Neural cell (in vitro differentiated cells): Measurements from ENCODE around the gene DLK1. TPM values are rescaled to one million over a fixed set of nuclear protein-coding genes. Genes with fewer than 3 reads are reported as not detected.

Experiments used
- H2AFZ ChIP-seq: fragments of 200-600, 300-800 bp; sonication (generic), shearing (Covaris generic); 2 replicates; pipeline ENCODE4 v1.6.0; 2014; ENCODE audit warnings: low read depth, mild to moderate bottlenecking, antibody characterized with exemption, low read length, moderate library complexity
- H3F3A ChIP-seq: fragments of 200-600 bp; shearing (Covaris generic); 2 replicates; pipeline ENCODE4 v1.6.1; 2016; ENCODE audit warnings: mild to moderate bottlenecking, moderate library complexity, mixed read lengths, antibody characterized with exemption, low read length; ENCODE audit not compliant: insufficient read depth, poor library complexity, severe bottlenecking
- H3K27ac ChIP-seq: fragments of 200-600, 300-800 bp; sonication (generic), shearing (Covaris generic); 2 replicates; pipeline ENCODE4 v1.5.1; 2014; ENCODE audit warnings: mild to moderate bottlenecking, low read length, moderate library complexity
- H3K27me3 ChIP-seq: fragments of 300-800, 200-600 bp; sonication (generic), shearing (Covaris generic); 2 replicates; pipeline ENCODE4 v1.6.0; 2014; ENCODE audit warnings: mild to moderate bottlenecking, low read depth, low read length, moderate library complexity; ENCODE audit not compliant: insufficient read depth
- H3K36me3 ChIP-seq: fragments of 300-800, 200-600 bp; sonication (generic), shearing (Covaris generic); 2 replicates; pipeline ENCODE4 v1.5.1; 2014; ENCODE audit warnings: mild to moderate bottlenecking, antibody characterized with exemption, low read length, moderate library complexity; ENCODE audit not compliant: insufficient read depth
- H3K4me2 ChIP-seq: fragments of 300-800, 200-600 bp; sonication (generic), shearing (Covaris generic); 2 replicates; pipeline ENCODE4 v1.6.0; 2014; ENCODE audit warnings: mild to moderate bottlenecking, low read length
- H3K4me3 ChIP-seq: fragments of 300-800, 200-600 bp; sonication (generic), shearing (Covaris generic); 2 replicates; pipeline ENCODE4 v1.5.1; 2014; ENCODE audit warnings: mild to moderate bottlenecking, low read length, moderate library complexity
- H3K79me2 ChIP-seq: fragments of 200-600 bp; shearing (Covaris generic); replicated peaks from 2 replicates; pipeline ENCODE4 v1.6.0; 2014; ENCODE audit warnings: mild to moderate bottlenecking, low read length, moderate library complexity; ENCODE audit not compliant: insufficient read depth
- H3K9ac ChIP-seq: fragments of 300-800, 200-600 bp; sonication (generic), shearing (Covaris generic); 2 replicates; pipeline ENCODE4 v1.6.1; 2016; ENCODE audit warnings: mild to moderate bottlenecking, low read length, mixed read lengths
- H3K9me2 ChIP-seq: fragments of 200-600 bp; shearing (Covaris generic); 2 replicates; pipeline ENCODE4 v1.6.1; 2016; ENCODE audit warnings: mild to moderate bottlenecking, low read length, mixed read lengths; ENCODE audit not compliant: insufficient read depth
- H3K9me3 ChIP-seq: fragments of 200-600, 300-800 bp; sonication (generic), shearing (Covaris generic); 2 replicates; pipeline ENCODE4 v1.6.1; 2016; ENCODE audit warnings: mild to moderate bottlenecking, mixed run types, low read length, moderate library complexity, mixed read lengths
- H4K20me1 ChIP-seq: fragments of 200-600 bp; shearing (Covaris generic); 2 replicates; pipeline ENCODE4 v1.6.1; 2016; ENCODE audit warnings: mild to moderate bottlenecking, mixed run types; ENCODE audit not compliant: insufficient read depth
- CTCF ChIP-seq: fragments of 450-650 bp; IDR thresholded peaks from 2 replicates; pipeline ENCODE4 v1.5.1; 2014; ENCODE audit warnings: antibody characterized with exemption, mild to moderate bottlenecking, moderate library complexity; ENCODE audit not compliant: poor library complexity, severe bottlenecking
- EP300 ChIP-seq: fragments of 450-650 bp; conservative IDR thresholded peaks from 2 replicates; pipeline ENCODE4 v1.6.1; 2014; ENCODE audit warnings: antibody characterized with exemption, mild to moderate bottlenecking, moderate library complexity; ENCODE audit not compliant: poor library complexity, severe bottlenecking
- EZH2 ChIP-seq: fragments of 200-600, 300-800 bp; shearing (Covaris generic), sonication (generic); IDR thresholded peaks from 2 replicates; pipeline ENCODE4 v1.6.1; 2014; ENCODE audit warnings: antibody characterized with exemption, low read length, borderline replicate concordance, mild to moderate bottlenecking; ENCODE audit not compliant: insufficient read depth, poor library complexity, severe bottlenecking
- MXI1 ChIP-seq: fragments of 450-650 bp; conservative IDR thresholded peaks from 2 replicates; pipeline ENCODE4 v1.6.1; 2014; ENCODE audit warnings: antibody characterized with exemption, mild to moderate bottlenecking; ENCODE audit not compliant: poor library complexity, severe bottlenecking
- POLR2AphosphoS5 ChIP-seq: IDR thresholded peaks from 2 replicates; pipeline ENCODE4 v1.6.1; 2012
- RAD21 ChIP-seq: fragments of 450-650 bp; conservative IDR thresholded peaks from 2 replicates; pipeline ENCODE4 v1.6.1; 2014; ENCODE audit warnings: antibody characterized with exemption, mild to moderate bottlenecking, moderate library complexity
- SMC3 ChIP-seq: fragments of 450-650 bp; conservative IDR thresholded peaks from 2 replicates; pipeline ENCODE4 v1.6.1; 2014; ENCODE audit warnings: antibody characterized with exemption, mild to moderate bottlenecking, moderate library complexity; ENCODE audit not compliant: poor library complexity
- TAF1 ChIP-seq: IDR thresholded peaks from 2 replicates; pipeline ENCODE4 v1.6.1; 2012; ENCODE audit warnings: low read depth
- polyA plus RNA-seq: library from polyadenylated mRNA; depleted of rRNA; stranded (reverse); fragments of >200 nt; gene quantifications from 2 replicates; pipeline ENCODE4 v1.2.3, GENCODE V29; 2014
- TF ChIP-seq, protein P1 (sequence below): IDR thresholded peaks from 2 replicates; pipeline ENCODE4 v1.6.1; 2012; ENCODE audit warnings: borderline replicate concordance

DLK1 gene
- polyA plus RNA-seq, 1 donor from 2014 or later, result 6.8 TPM

GRCh38 chr14:100717386-100717785 is 9.3 kb upstream of the DLK1 start:
- no peaks in the 10 kb centered on the region for H3F3A ChIP-seq
- no peaks in the 10 kb centered on the region for H3K79me2 ChIP-seq
- TF ChIP-seq EZH2 (no peak), POLR2AphosphoS5 (no peak), RAD21 (no peak), CTCF (no peak), SMC3 (no peak), EP300 (no peak), TAF1 (no peak), MXI1 (no peak)
- TF ChIP-seq, protein P1, sequence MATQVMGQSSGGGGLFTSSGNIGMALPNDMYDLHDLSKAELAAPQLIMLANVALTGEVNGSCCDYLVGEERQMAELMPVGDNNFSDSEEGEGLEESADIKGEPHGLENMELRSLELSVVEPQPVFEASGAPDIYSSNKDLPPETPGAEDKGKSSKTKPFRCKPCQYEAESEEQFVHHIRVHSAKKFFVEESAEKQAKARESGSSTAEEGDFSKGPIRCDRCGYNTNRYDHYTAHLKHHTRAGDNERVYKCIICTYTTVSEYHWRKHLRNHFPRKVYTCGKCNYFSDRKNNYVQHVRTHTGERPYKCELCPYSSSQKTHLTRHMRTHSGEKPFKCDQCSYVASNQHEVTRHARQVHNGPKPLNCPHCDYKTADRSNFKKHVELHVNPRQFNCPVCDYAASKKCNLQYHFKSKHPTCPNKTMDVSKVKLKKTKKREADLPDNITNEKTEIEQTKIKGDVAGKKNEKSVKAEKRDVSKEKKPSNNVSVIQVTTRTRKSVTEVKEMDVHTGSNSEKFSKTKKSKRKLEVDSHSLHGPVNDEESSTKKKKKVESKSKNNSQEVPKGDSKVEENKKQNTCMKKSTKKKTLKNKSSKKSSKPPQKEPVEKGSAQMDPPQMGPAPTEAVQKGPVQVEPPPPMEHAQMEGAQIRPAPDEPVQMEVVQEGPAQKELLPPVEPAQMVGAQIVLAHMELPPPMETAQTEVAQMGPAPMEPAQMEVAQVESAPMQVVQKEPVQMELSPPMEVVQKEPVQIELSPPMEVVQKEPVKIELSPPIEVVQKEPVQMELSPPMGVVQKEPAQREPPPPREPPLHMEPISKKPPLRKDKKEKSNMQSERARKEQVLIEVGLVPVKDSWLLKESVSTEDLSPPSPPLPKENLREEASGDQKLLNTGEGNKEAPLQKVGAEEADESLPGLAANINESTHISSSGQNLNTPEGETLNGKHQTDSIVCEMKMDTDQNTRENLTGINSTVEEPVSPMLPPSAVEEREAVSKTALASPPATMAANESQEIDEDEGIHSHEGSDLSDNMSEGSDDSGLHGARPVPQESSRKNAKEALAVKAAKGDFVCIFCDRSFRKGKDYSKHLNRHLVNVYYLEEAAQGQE, result no peak
- no peaks in the 10 kb centered on the region for H3K36me3 ChIP-seq
- H3K4me2 ChIP-seq, result no peak overlapping the region
- no peaks in the 10 kb centered on the region for H3K9me3 ChIP-seq
- no peak overlapping the region for H3K27ac ChIP-seq
- H3K9me2 ChIP-seq, result no peaks in the 10 kb centered on the region
- H4K20me1 ChIP-seq, result no peaks in the 10 kb centered on the region
- H3K4me3 ChIP-seq, result no peak overlapping the region
- H3K9ac ChIP-seq, result no peak overlapping the region
- no peaks in the 10 kb centered on the region for H3K27me3 ChIP-seq
- no peak overlapping the region for H2AFZ ChIP-seq

DNA sequence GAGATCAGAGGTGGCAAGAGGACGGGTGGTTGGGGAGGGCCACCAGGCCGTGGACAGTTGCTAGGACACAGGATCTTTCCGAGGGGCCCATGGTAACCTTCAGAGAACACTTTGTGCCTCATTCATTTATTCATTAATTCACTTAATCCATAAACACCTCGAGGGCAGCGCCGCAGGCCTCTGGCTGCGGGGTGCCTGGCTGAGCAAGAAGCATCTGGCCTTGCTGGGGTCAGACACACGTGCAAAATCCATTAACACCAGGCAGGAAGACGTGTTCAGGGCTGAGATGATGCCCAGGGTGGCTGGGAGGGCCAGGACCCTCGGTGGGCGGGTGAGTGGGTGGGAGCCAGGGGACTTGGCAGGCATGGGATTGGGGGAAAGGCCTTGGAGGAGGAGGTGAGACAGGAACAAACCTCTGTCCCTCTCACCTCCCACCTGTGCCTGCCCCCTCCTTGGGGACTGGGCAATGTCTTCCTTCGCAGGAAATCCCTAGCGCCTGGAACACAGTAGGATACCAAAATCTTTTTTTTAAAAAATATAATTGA is 6.6 kb upstream of the DLK1 start:
- Histone ChIP-seq H2AFZ (no peak overlapping the region), H3F3A (no peaks in the 10 kb centered on the region), H3K27me3 (no peaks in the 10 kb centered on the region), H3K36me3 (no peaks in the 10 kb centered on the region), H3K9ac (no peak overlapping the region), H3K4me3 (no peak overlapping the region), H3K9me2 (no peaks in the 10 kb centered on the region), H3K9me3 (no peaks in the 10 kb centered on the region), H4K20me1 (no peaks in the 10 kb centered on the region), H3K79me2 (peaks cover 3% of the 10 kb centered on the region), H3K27ac (no peak overlapping the region), H3K4me2 (no peak overlapping the region)
- TF ChIP-seq CTCF, result no peak
- TF ChIP-seq, protein P1, result no peak
